SJSA1 (cell line): ENCODE results near the gene HSD3B1. TPM values are rescaled to one million over a fixed set of nuclear protein-coding genes. Genes with fewer than 3 reads are reported as not detected.

Experiments
- DNase-seq, 2 experiments: peaks; one replicate each; pipeline ENCODE4 v3.0.0-alpha.2; 2015 to 2020; ENCODE audit warnings: low spot score in 2 of 2, low read depth in 1 of 2
- H3K27ac ChIP-seq: fragments of 250-450 bp; sonication (Bioruptor Pico); 2 replicates; pipeline ENCODE4 v1.5.1; 2020; ENCODE audit warnings: mild to moderate bottlenecking, moderate library complexity
- H3K27me3 ChIP-seq: fragments of 250-450 bp; sonication (Bioruptor Pico); replicated peaks from 2 replicates; pipeline ENCODE4 v1.5.1; 2020; ENCODE audit warnings: mild to moderate bottlenecking, moderate library complexity
- H3K36me3 ChIP-seq: fragments of 250-450 bp; sonication (Bioruptor Pico); 2 replicates; pipeline ENCODE4 v1.5.1; 2020; ENCODE audit warnings: mild to moderate bottlenecking
- H3K4me1 ChIP-seq: fragments of 250-450 bp; sonication (Bioruptor Pico); replicated peaks from 2 replicates; pipeline ENCODE4 v1.6.1; 2021; ENCODE audit warnings: mild to moderate bottlenecking
- H3K4me3 ChIP-seq: fragments of 250-450 bp; sonication (Bioruptor Pico); 2 replicates; pipeline ENCODE4 v1.5.1; 2020; ENCODE audit warnings: mild to moderate bottlenecking
- H3K9me3 ChIP-seq: fragments of 250-450 bp; sonication (Bioruptor Pico); replicated peaks from 2 replicates; pipeline ENCODE4 v1.5.1; 2020; ENCODE audit warnings: mild to moderate bottlenecking
- total RNA-seq: library from RNA; depleted of rRNA; stranded (reverse); fragments of >200 nt; shearing (Covaris generic); gene quantifications from 2 replicates; pipeline ENCODE4 v1.2.3, GENCODE V29; 2014

HSD3B1 gene
- total RNA-seq, 1 experiment from 2014 or later: not detected

DNA sequence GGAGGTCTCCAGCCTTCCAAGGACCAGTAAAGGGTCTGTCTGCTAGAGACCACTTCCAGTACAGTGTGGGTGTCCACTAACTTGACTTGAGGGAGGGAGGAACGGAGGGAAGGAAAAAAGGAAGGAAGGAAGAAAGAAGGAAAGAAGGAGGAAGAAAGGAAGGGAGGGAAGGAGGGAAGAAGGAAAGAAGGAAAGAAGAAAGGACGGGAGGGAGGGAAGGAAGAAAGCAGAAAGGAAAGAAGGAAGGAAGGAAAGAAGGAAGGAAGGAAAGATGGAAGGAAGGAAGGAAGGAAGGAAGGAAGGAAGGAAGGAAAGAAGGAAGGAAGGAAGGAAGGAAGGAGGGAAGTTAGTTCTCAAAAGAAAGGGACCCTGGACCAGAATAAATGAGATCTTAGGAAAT lies 26.8 kb upstream of the HSD3B1 start:
- Histone ChIP-seq H3K27ac (no peak overlapping the region), H3K36me3 (no peaks in the 10 kb centered on the region), H3K4me3 (no peak overlapping the region), H3K4me1 (no peaks in the 10 kb centered on the region), H3K9me3 (no peaks in the 10 kb centered on the region), H3K27me3 (no peaks in the 10 kb centered on the region)
- DNase-seq: no peak

DNA sequence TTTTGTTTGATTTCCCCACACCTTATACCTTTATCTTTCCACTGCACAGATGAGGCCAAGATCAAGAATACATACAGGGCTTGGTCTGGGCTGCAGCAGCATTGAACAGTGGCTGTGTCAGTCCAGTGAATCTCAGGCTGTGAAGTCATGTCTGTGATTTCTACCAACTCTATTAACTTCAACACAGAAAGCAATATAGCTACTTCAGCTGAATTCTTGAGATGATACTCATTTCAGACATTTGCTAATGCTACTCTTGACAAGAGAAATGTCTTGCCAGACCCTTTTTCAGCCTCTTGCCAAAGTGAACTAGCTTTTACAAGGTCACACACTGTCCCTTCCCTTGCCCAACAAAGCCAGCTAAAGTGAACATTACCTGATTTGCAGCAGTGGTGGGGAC lies 25.1 kb upstream of the HSD3B1 start:
- DNase-seq: no peak
- no peaks in the 10 kb centered on the region for H3K9me3 ChIP-seq
- no peaks in the 10 kb centered on the region for H3K36me3 ChIP-seq
- H3K4me3 ChIP-seq: no peak overlapping the region
- H3K4me1 ChIP-seq: no peaks in the 10 kb centered on the region
- no peak overlapping the region for H3K27ac ChIP-seq
- no peaks in the 10 kb centered on the region for H3K27me3 ChIP-seq

DNA sequence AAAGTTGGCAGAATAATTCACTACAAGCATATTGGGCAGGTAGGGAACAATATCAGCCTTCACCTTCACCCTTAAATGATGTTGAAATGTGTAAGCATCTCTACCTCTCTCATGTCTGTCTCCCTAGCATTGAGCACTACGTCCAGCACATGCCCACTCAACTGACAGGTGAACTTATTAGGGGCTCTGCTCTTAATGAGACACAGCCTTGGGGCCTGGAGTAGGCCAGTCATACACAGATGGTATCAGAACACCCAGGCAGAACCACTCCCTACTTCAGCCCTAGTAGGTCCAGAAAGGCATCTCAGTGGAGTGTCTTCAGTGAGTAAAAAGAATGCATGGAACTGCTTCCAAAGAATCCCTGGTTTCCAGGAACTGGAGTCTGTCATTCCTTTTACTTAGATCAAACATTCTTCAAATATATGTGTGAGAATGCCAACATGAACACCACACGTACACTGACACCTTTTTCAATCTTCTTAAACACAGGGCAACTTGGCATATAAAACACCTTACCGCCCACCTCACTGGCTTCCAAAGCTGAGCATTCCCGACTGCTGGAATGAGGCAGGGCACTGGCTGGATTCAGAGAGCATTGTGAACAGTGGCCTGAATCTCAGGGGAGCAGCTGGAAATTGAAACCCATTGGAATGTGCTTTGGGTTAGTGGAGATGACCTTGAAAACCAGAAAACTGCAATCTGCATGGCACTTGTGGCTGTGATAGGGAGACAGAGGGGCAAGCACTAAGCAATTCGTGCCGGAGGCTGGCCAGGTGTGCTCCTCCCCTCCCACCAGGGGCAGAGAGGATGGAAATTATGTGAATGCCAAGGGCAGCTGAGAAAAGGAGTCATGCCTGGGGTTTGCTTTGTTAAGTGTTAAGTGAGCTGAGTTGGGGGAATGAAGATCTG lies 24.2 kb upstream of the HSD3B1 start:
- Histone ChIP-seq H3K27me3 (no peaks in the 10 kb centered on the region), H3K27ac (no peak overlapping the region), H3K36me3 (no peaks in the 10 kb centered on the region), H3K9me3 (no peaks in the 10 kb centered on the region), H3K4me3 (no peak overlapping the region), H3K4me1 (no peaks in the 10 kb centered on the region)
- no peak for DNase-seq

DNA sequence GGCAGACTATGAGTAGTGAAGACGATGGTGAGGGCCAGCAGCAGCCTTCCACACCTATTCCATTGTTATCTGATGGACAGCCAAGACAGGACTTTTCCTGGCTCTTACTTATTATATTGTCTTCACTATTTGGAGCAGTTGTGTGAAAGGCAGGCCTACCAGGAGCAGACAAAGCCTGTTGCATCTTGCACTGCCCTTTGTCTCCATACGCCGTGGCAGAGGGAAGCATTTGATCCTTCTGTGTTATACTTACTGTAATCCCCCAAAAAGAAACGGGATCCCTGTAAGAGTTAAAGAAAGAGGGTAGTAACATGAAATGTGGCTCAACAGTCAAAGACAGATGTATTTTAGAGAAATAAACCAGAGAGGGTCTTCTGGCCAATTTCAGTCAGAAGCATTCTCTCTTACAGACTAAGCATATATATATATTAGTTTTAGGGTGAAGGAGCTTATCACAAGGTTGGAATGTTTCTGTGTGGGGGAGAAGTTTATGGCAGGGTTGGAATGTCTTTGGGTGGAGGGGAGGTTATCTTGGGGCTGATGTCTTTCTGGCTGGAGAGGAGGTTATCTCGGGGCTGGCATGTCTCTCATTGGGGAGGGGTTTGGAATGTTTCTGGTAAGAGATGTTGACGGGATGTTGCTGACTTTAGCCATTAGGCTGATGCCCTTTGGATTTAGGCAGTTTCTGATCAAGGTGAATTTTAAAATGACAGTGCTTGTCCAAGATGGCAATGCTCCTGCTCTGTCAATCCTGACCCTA lies 23.4 kb upstream of the HSD3B1 start:
- no peaks in the 10 kb centered on the region for H3K9me3 ChIP-seq
- no peaks in the 10 kb centered on the region for H3K36me3 ChIP-seq
- no peaks in the 10 kb centered on the region for H3K4me1 ChIP-seq
- H3K27me3 ChIP-seq: no peaks in the 10 kb centered on the region
- DNase-seq: no peak
- no peak overlapping the region for H3K4me3 ChIP-seq
- H3K27ac ChIP-seq: no peak overlapping the region

DNA sequence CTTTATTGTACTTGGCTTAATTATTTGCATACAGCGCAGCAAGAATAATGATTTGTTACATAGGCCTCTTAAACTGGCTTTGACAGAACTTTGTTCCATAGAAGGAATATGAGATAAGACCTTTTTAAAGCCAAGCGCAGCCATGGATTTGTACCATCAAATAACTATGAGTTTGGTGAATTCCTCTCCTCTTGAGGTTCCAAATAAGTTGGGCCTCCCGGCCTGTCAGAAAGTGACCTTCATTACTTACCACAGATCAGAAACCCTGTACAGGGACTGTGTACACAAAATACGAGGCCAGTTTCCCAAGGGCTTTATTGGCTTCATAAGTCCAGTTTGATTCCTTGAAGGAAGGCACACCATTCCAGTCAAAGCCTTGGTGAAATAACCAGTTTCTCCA lies 21.8 kb upstream of the HSD3B1 start:
- no peak overlapping the region for H3K27ac ChIP-seq
- H3K9me3 ChIP-seq: no peaks in the 10 kb centered on the region
- no peaks in the 10 kb centered on the region for H3K27me3 ChIP-seq
- no peak for DNase-seq
- H3K4me3 ChIP-seq: no peak overlapping the region
- no peaks in the 10 kb centered on the region for H3K4me1 ChIP-seq
- H3K36me3 ChIP-seq: no peaks in the 10 kb centered on the region

DNA sequence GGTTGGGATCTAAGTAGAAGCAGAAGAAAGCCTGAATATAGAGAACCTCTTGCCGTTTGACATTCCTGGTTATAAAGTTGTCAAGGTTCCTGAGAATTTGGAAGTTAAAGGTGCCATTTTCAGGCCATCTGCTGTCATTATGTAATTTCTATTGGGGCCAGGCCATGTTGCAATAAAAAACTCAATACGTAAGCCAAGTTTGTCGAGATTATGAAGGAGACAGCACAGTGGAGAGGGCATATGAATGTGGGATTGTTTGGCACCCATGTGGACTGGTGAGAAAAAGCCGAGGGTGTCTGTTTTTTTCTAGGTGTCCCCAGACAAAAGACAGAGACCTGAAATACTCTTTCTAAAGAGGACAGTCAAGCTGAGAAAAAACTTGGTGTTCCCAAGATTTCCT lies 18.8 kb upstream of the HSD3B1 start:
- H3K9me3 ChIP-seq: no peaks in the 10 kb centered on the region

DNA sequence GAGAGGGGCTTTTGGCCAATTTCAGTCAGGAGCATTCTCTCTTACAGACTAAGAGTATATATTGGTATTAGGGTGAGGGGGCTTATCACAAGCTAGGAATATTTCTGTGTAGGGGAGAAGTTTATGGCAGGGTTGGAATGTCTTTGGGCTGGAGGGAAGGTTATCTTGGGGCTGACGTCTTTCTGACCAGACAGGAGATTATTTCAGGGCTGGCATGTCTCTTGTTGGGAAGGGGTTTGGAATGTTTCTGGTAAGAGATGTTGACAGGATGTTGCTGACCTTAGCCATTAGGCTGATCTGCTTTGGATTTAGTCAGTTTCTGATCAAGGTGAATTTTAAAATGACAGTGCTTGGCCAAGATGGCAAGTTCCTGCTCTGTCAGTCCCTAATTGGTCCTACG lies 17.8 kb upstream of the HSD3B1 start:
- Histone ChIP-seq H3K36me3 (no peaks in the 10 kb centered on the region), H3K4me1 (no peaks in the 10 kb centered on the region), H3K27ac (no peak overlapping the region), H3K4me3 (no peak overlapping the region), H3K9me3 (no peaks in the 10 kb centered on the region), H3K27me3 (no peaks in the 10 kb centered on the region)
- DNase-seq: no peak

More for the DNA sequence above, 18.8 kb upstream of the HSD3B1 start:
- Histone ChIP-seq H3K4me3 (no peak overlapping the region), H3K4me1 (no peaks in the 10 kb centered on the region), H3K27ac (no peak overlapping the region), H3K27me3 (no peaks in the 10 kb centered on the region), H3K36me3 (no peaks in the 10 kb centered on the region)
- no peak for DNase-seq

DNA sequence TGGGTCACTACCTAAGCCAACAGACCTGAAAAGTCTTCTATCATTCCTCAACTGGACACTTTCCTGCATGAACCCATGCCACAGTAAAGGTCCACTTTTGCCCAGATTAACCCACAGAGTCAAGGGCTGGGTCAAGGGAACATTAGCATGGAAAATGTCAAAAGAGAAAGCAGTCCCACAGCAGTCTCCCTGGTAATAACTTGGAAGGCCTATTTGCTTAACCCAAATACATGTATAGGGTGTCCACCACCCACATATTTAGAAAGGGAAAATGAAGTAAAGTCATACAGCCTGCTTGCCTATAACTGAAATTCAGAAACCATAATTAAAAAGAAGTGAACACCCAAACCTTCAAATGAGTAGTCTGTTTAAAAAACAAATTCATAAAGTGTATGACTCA lies 16.1 kb upstream of the HSD3B1 start:
- no peaks in the 10 kb centered on the region for H3K27me3 ChIP-seq
- DNase-seq: no peak
- H3K4me1 ChIP-seq: no peaks in the 10 kb centered on the region
- H3K4me3 ChIP-seq: no peak overlapping the region
- no peak overlapping the region for H3K27ac ChIP-seq
- H3K36me3 ChIP-seq: no peaks in the 10 kb centered on the region
- no peaks in the 10 kb centered on the region for H3K9me3 ChIP-seq

DNA sequence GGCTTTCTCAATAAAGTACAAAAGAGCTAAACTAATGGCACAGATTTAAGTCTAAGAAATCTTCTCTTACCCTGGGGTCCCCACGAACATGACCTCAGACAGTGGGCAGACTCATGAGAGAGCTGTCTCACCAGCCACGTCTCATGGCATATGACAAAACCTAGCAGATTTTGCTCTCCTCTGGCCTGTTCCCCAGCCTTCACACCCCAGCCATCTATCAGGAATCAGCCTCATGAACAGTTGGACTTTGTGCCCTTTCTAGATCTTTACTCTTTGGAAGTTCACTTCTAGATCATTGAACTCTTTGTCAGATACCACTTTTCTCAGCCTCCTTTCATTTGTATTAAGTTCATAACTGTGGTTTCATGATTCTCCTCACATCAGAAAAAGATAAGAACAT lies 14.2 kb upstream of the HSD3B1 start:
- no peak for DNase-seq
- no peak overlapping the region for H3K4me3 ChIP-seq

DNA sequence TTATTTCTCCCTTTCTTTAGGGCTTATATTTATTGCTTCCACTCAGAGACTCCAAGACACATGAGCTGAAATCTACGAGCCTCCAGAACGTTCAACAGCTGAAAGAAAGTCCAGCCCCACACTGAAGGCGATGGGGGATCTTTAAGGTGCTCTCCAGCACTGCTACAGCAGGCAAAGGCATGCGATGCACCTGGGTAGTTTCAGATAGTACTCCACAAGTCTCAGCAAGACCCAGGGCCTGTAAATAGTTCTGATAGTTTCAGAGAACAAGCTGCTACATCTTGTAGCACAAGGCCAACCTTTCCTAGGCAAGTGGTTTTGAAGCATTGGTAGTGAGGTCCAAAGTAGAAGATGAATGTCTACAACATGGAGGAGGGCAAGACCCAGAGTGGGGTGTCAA lies 2.2 kb upstream of the HSD3B1 start:
- Histone ChIP-seq H3K4me1 (no peaks in the 10 kb centered on the region), H3K36me3 (no peaks in the 10 kb centered on the region)

More for the DNA sequence above, 14.2 kb upstream of the HSD3B1 start:
- Histone ChIP-seq H3K27me3 (no peaks in the 10 kb centered on the region), H3K27ac (no peak overlapping the region), H3K4me1 (no peaks in the 10 kb centered on the region), H3K36me3 (no peaks in the 10 kb centered on the region), H3K9me3 (no peaks in the 10 kb centered on the region)

DNA sequence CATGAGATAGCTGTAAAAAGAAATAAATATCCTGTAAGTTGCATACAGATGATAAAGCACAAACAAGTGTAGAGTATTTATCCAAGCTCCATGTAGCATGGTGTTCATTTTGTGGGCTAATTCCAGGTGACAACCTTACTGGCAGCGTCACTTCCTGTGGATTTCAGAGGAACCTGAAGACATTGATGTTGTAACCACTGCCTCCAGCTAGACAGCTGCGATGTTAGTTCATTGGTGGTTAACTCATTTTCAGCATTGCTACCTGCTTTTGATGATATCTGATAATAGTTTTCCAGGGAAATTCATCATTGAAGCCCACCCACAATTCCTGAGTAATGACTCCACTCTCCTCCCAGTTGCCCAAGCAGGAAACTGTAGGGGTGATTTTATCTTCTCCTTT lies 3.0 kb downstream of the HSD3B1 start:
- H3K4me1 ChIP-seq: no peaks in the 10 kb centered on the region
- no peaks in the 10 kb centered on the region for H3K36me3 ChIP-seq
- no peak overlapping the region for H3K27ac ChIP-seq
- H3K9me3 ChIP-seq: no peaks in the 10 kb centered on the region
- DNase-seq: no peak
- no peaks in the 10 kb centered on the region; the same call in 1 of the 2 replicates for H3K27me3 ChIP-seq
- H3K4me3 ChIP-seq: no peak overlapping the region

More for the DNA sequence above, 2.2 kb upstream of the HSD3B1 start:
- DNase-seq: no peak
- H3K9me3 ChIP-seq: no peaks in the 10 kb centered on the region
- no peaks in the 10 kb centered on the region for H3K27me3 ChIP-seq
- no peak overlapping the region for H3K4me3 ChIP-seq
- no peak overlapping the region for H3K27ac ChIP-seq

DNA sequence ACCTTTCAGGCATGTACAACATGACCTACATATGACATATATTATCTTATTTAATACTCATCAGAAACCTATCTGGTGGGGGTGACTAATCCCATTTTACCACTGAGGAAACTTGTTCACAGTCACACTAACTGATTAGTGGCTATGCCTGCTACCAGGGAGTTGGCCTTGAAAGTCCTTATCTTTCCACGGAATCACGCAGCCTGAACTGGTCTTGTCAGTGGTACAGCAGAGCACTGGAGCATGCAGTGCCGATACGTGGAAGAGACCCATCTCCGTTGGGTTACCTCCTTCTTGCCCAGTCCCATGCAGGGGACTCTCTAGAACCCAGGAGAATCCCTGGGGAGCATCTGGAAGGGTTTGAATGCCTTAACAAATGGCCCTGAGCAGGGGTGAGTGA lies 8.2 kb downstream of the HSD3B1 start:
- DNase-seq: no peak
- H3K27me3 ChIP-seq: no peaks in the 10 kb centered on the region; the same call in 1 of the 2 replicates
- no peaks in the 10 kb centered on the region for H3K4me1 ChIP-seq
- no peaks in the 10 kb centered on the region for H3K9me3 ChIP-seq
- no peaks in the 10 kb centered on the region for H3K36me3 ChIP-seq
- no peak overlapping the region for H3K27ac ChIP-seq
- H3K4me3 ChIP-seq: no peak overlapping the region

DNA sequence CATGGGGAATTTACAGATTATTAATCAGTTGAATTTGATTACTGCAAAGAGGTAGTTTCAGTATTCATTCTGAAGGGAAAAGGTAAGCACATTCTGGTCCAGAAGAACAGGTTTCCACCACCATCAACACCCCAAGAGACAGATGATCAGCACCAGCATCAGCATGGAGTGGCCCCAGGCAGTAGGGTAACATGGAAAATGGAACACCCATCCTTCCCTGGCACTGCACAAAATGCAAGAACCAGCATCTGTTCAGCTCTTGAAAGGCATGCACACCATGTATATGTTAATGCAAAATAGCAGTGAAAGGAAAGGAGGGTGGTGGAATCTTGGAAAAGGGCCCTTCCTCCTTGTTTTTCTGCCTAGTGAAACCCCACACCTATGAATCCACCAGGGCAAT lies 9.2 kb downstream of the HSD3B1 start:
- no peak overlapping the region for H3K27ac ChIP-seq
- no peaks in the 10 kb centered on the region for H3K9me3 ChIP-seq
- no peak for DNase-seq
- H3K4me1 ChIP-seq: no peaks in the 10 kb centered on the region
- no peaks in the 10 kb centered on the region for H3K36me3 ChIP-seq
- H3K27me3 ChIP-seq: no peaks in the 10 kb centered on the region; the same call in 1 of the 2 replicates
- H3K4me3 ChIP-seq: no peak overlapping the region

DNA sequence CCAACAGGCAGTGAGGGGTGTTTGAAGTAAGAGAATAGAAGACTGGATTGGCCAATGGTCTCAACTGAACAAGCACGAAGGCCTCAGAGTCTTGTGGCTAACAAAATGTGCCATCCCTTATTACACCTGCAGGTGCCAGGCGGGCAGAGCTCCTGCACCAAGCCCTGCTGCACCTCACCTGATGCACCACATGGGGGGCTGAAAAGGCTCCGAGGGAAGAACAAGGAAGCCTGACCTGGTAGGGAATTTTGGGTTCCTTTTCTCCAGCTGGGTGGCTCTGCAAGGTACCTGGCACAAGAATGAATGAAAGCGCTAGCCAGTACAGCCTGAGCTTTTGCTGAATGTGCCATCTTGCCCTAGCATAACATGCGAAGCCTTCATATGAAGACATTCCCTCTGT lies 9.7 kb downstream of the HSD3B1 start:
- no peaks in the 10 kb centered on the region for H3K4me1 ChIP-seq
- no peaks in the 10 kb centered on the region; the same call in 1 of the 2 replicates for H3K27me3 ChIP-seq
- H3K27ac ChIP-seq: no peak overlapping the region
- no peaks in the 10 kb centered on the region for H3K9me3 ChIP-seq
- DNase-seq: no peak
- no peaks in the 10 kb centered on the region for H3K36me3 ChIP-seq
- H3K4me3 ChIP-seq: no peak overlapping the region
